GM18505 (cell line): Measurements from ENCODE around the gene AP1M1.
A peak's percentile ranks its signal among the peaks of the same experiment; 100 is the strongest.

Source experiments
- ATAC-seq: cut with Tn5 transposase; IDR thresholded peaks from one replicate; pipeline ENCODE4 v1.9.1; 2021; ENCODE audit not compliant: unreplicated experiment
- POLR2A ChIP-seq: IDR thresholded peaks from 4 replicates; pipeline ENCODE4 v1.6.1; 2011; ENCODE audit warnings: borderline replicate concordance; ENCODE audit not compliant: insufficient read depth, insufficient read length; ENCODE audit errors: extremely low read depth

Gene AP1M1

DNA sequence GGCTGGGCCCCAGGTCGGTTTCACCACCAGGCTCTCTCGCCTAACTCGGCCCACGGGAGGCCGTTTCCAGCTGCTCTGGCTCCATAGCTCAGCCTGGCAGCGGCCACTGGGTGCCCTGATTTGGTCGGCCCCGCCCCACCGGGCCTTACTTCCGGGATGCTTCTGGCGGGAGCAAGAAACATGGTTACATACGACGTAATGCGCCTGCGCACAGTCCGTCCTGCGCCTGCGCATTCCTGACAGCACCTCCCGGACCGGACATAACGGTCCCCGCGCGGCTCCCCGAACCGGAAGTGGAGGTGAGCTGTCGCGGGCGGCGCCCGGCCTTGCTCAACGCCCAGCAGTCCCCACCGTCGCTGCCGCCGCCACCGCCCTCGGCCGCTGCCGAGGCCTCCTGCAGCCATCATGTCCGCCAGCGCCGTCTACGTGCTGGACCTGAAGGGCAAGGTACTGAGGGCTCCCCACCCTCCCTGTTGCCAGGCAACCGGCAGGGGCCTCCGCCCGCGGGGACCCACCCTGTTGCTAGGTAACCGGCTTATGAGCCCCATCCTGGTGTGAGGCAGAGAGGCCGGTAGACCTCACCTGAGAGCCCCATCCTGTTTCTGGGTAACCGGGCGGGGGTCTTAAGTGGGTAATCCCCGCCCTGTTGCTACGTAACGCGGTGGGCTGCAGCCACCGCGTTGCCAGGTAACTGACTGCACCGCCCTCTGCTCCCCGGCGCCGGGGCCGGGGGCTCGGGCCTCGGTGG is at the start of gene AP1M1:
AP1M1 (plus strand) TSS at position 290 of the 748 bp plus-strand sequence; CDS start at position 406, 116 bp downstream.
- TF ChIP-seq POLR2A = peak; percentile 93
- peak; percentile 78 for ATAC-seq

DNA sequence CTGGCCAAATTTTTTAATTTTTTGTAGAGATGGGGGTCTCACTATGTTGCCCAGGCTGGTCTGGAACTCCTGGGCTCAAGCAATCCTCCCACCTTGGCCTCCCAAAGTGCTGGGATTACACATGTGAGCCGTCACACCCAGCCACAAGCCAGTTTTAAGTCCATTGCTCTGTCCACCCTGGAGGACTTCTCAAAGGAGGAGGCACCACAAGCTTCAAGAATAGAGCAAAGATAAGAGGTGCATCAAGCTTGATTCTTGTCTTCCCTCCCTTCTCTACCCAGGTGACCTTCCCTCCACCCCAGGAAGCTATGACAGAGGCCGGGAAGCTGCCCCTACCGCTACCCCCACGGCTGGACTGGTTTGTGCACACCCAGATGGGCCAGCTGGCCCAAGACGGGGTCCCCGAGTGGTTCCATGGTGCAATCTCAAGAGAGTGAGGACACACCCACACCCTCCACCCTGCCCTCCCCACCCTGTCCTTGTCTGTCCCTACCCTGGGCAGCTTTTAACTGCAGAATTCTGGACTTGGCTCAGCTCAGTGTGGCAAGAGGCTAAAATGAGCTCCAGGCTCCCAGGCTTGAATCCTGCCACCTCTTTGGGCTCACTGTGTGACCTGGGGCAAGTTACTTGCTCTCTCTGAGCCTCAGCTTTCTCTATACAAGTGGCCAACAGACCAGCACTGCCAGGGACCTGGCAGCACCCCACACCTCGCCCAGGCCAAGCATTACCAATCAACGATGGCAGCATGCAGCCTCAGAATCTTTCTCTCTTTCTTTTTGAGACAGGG is 49.1 kb upstream of the AP1M1 start:
- TF ChIP-seq POLR2A = no peak
- ATAC-seq = no peak

DNA sequence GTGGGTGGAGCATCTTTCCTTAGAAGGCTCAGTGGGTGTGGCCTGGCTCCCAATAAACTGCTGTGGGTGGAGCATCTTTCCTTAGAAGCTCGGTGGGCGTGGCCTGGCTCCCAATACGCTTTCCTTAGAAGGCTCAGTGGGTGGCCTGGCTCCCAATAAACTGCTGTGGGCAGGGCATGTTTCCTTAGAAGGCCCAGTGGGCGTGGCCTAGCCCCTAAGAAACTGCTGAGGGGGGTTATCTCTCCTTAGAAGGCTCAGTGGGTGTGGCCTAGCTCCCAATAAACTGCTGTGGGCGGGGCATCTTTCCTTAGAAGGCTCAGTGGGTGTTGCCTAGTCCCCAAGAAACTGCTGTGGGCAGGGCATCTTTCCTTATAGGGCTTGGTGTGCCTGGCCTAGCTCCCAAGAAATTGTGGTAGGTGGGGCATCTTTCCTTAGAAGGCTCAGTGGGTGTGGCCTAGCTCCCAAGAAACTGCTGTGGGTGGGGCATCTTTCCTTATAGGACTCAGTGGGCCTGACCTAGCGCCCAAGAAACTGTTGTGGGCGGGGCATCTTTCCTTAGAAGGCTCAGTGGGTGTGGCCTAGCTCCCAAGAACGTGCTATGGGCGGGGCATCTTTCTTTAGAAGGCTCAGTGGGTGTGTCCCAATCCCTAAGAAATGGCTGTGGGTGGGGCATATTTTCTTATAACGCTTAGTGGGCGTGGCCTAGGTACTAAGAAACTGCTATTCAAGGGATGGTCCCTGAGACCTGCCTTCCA is 44.0 kb upstream of the AP1M1 start:
- ATAC-seq = no peak
- peak; percentile 10 for TF ChIP-seq POLR2A

DNA sequence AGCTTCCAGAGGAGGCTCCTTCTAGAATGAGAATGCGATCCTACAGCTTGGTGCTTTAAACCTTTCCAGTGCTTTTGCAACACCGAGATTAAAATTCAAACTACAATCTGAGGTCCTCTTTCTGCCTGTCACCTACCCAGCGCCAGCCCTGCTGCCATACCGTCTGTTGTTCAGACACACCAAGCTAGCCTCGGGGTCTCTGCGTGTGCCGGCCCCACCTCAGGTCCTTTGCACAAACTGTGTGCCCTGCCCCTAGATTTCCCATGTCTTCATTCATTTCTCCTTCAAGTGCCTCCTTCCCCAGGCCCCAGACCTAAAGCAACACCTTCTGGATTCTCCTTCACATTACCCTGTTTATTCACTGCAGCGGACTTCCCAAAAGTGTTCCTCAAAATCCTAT is 43.2 kb upstream of the AP1M1 start:
- ATAC-seq = no peak
- TF ChIP-seq POLR2A = no peak

DNA sequence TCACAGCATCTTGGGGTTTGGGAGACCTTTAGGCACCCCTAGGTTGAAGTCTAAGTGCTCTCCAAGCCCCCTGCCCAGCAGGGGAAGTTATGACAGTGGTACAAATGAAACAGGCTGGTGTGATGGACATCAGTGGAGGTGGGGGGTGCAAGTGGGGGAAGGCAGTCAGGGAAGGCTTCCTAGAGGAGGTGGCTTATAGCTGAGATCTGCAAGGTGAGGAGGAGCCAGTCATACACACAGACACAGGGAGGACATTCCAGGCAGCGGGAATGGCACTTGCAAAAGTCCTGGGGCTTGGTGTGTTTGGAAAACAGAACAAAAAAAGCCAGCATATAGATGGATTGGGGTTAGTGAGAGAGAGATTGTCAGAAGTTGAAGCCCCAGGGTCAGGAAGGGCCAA is 42.6 kb upstream of the AP1M1 start:
- ATAC-seq = no peak
- no peak for TF ChIP-seq POLR2A

DNA sequence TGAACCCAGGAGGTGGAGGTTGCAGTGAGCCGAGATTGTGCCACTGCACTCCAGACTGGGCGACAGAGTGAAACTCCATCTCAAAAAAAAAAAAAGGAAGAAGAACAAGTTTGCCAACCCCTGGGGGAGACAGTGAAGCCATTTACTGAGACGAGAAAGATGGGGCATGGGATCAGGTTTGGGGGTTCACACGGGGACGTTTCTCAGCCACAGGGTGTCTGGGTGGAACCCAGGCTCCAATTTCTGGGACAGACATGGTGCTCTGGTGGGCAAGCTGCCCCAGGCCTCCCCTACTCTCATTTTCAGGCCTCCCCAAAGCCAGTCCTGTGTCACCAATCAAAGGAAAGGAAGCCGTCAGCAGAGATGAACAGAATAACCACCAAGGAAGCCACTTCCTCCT is 40.8 kb upstream of the AP1M1 start:
- no peak for TF ChIP-seq POLR2A
- no peak for ATAC-seq

DNA sequence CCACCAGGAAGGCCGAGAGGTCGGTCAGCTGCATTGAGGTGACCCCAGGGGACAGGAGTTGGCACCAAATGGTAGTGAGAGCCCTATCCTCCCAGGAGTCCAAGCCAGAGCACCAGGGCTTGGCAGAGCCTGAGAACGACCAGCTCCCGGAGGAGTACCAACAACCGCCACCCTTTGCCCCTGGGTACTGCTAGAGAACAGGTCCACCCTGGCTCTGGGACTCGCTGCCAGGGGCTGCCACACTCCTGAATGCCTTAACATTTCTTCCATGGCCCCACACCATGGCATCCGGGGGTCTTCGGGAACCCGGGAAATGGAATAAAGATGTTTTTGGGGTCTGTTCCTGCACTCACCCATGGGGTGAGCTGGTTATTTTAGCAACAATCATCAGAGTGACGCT is 40.1 kb upstream of the AP1M1 start:
- ATAC-seq = no peak
- TF ChIP-seq POLR2A = peak; percentile 12

DNA sequence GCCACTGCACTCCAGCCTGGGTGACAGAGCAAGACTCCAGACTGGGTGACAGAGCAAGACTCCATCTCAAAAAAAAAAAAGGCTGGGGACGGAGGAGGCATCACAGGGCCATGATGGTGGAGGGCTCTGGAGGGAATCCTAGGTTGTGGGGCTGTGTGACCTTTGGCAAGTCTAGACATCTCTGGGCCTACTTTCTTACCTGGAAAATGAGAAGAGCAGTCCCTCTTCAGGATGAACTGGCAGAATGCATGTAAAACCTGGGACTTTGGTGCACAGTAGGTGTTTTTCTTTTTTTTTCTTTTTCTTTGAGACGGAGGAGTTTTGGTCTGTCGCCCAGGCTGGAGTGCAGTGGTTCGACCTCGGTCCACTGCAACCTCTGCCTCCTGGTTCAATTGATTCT is 38.1 kb upstream of the AP1M1 start:
- no peak for ATAC-seq
- no peak for TF ChIP-seq POLR2A

DNA sequence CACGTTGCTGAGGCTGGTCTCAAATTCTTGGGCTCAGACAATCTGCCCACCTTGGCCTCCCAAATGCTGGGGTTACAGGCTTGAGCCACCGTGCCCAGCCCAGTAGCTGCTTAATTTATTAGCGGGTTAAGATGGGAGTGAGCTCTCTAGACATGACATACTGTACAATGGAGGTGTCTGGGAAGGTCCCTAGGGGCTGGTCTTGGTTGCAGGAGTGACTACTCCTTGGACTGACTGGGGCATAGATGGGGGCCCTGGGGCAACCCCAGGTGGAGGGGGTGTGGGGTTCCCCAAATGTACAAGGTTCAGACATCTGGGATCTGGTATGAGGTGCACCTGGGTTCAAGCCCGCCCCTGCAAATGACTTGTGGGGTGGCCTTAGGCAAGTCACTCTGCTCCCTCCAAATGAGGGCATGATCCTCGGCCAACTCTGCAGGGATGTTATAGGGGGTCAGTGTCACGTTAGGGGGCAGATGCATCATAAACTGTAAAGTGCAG is 37.2 kb upstream of the AP1M1 start:
- no peak for TF ChIP-seq POLR2A
- no peak for ATAC-seq

DNA sequence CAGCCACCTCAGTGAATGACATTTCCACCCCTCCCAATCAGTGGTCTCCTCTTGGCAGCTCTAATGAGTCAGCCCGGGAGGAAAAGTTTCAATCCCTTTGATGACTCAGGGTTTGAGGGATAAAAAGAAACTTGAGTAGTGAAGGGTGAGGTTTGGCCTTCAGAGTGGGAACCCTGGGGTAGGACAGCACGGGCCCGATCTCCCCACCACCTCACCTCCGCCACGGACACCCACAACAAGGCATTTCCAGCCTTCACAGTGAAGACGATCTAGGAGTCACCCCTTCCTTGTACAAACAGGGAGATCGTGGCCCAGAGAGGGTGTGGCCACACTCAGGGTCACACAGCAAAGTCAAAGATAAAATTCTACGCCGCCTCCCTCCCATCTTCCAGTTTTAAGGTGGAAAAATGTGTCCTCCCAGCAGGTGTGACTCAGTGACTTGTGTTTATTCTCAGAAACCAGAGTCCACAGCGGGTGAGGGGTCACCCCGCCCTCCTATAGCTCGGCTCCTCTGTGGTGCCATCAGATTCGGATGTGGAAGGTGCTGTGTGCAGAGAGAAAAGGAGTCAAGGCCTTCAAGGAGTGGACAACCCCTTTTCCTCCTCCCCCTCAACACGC is 36.7 kb upstream of the AP1M1 start:
- ATAC-seq = no peak
- TF ChIP-seq POLR2A = no peak

DNA sequence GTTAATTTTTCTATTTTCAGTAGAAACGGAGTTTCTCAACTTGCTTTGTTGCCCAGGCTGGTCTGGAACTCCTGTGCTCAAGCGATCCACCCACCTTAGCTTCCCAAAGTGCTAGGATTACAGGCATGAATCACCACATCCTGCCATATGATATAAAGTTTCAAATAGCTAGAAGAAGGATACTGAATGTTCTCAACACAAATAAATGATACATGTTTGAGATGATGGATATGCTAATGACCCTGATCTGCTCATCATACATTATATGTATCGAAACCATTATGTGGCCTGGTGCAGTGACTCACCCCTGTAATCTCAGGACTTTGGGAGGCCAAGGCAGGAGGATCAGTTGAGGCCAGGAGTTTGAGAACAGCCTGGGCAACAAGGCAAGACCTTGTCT is 35.9 kb upstream of the AP1M1 start:
- no peak for TF ChIP-seq POLR2A
- ATAC-seq = no peak

DNA sequence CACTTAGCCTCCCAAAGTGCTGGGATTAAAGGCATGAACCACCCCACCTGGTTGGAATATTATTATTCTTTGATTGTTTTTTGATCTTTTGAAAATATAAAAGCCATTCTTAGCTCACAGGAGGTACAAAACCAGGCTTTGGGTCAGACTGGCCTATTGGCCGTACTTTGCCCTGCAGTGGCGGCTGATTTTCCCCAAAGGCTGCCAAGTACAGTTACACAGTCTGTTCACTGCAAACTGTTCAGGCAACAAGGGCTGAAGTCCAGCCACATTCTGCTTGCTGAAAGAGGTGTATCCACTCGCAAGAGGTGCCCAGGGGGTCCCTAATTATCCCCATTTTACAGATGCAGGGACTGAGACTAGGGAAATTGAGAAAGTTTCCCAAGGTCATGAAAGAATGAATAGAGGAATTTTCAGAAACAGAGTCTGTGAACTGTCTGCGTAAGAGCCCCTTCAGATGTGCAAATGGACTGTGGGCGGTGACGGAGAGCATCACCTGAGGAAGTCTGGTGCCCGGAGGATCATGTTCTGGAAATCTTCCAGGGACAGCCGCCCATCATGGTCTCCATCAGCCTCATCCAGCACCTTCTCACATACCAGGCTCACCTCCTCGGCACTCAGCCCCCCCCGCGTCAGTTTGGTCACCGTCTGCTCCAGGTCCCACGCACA is 33.4 kb upstream of the AP1M1 start:
- ATAC-seq = no peak
- TF ChIP-seq POLR2A = no peak
